Cardiac muscle cell (in vitro differentiated cells and primary cell): ENCODE measurements around the gene S100A4. TPM values are rescaled to one million over a fixed set of nuclear protein-coding genes. Genes with fewer than 3 reads are reported as not detected.
"Not testable (repeated sequence)": the region's sequence is repeated elsewhere in the genome, so short reads cannot be mapped to it uniquely, and the experiment has no call there.

Source experiments
- DNase-seq, 2 donors: peaks; one replicate each; pipeline versions ENCODE4 v3.0.0 to v3.0.0-alpha.2; 2010 to 2017; ENCODE audit warnings: low read depth in 1 of 2, low spot score in 1 of 2
- H3K27ac ChIP-seq: fragments of 200-600 bp; sonication (generic); 2 replicates; pipeline ENCODE4 v1.5.1; 2016
- H3K27me3 ChIP-seq: fragments of 200-600 bp; sonication (generic); 2 replicates; pipeline ENCODE4 v1.6.0; 2016; ENCODE audit warnings: control low read depth
- H3K36me3 ChIP-seq: fragments of 200-600 bp; sonication (generic); 2 replicates; pipeline ENCODE4 v1.5.1; 2016; ENCODE audit warnings: control low read depth
- H3K4me1 ChIP-seq: fragments of 200-600 bp; sonication (generic); 2 replicates; pipeline ENCODE4 v1.8.1; 2017; ENCODE audit warnings: low read depth, mild to moderate bottlenecking, mixed run types
- H3K4me3 ChIP-seq: fragments of 200-600 bp; sonication (generic); 2 replicates; pipeline ENCODE4 v1.5.1; 2016; ENCODE audit warnings: mild to moderate bottlenecking
- H3K9me3 ChIP-seq: fragments of 200-600 bp; sonication (generic); 2 replicates; pipeline ENCODE4 v1.5.1; 2017; ENCODE audit warnings: low read depth, mild to moderate bottlenecking, control low read depth
- CTCF ChIP-seq: IDR thresholded peaks from 2 replicates; pipeline ENCODE4 v1.5.1; 2012; ENCODE audit warnings: low read depth, mild to moderate bottlenecking, low read length
- polyA plus RNA-seq: library from polyadenylated mRNA; unstranded; fragments of >200 nt; fragmentation: Nextera tagmentation; extraction: Ambion mirVana; gene quantifications from 2 replicates; pipeline ENCODE4 v1.2.1, GENCODE V29; 2016
- total RNA-seq: library from RNA; depleted of rRNA; stranded (reverse); fragments of >200 nt; gene quantifications from 2 replicates; pipeline ENCODE4 v1.2.3, GENCODE V29; 2016

The S100A4 gene
- total and polyA plus RNA-seq, 2 experiments from 2014 or later = 89.4 to 133 TPM

GRCh38 chr1:153585006-153585405 lies 39.4 kb upstream of the S100A4 start:
- Histone ChIP-seq H3K36me3 (no peaks in the 10 kb centered on the region), H3K9me3 (no peaks in the 10 kb centered on the region), H3K4me3 (no peak overlapping the region), H3K4me1 (peaks cover 8% of the 10 kb centered on the region), H3K27me3 (no peaks in the 10 kb centered on the region), H3K27ac (no peak overlapping the region)
- peak in 1 of 2 donors; percentile 35 for DNase-seq
- TF ChIP-seq CTCF = no peak

- H3K27ac ChIP-seq = no peak overlapping the region
- no peaks in the 10 kb centered on the region for H3K27me3 ChIP-seq
- no peak overlapping the region for H3K4me3 ChIP-seq
- no peaks in the 10 kb centered on the region for H3K36me3 ChIP-seq
- no peak for TF ChIP-seq CTCF
- no peak for DNase-seq
- H3K9me3 ChIP-seq = no peaks in the 10 kb centered on the region
- H3K4me1 ChIP-seq = peaks cover 8% of the 10 kb centered on the region
Observed at GRCh38 chr1:153583976-153584375, 38.4 kb upstream of the S100A4 start.

- not testable (repeated sequence) for H3K27me3 ChIP-seq, H3K36me3 ChIP-seq, H3K4me3 ChIP-seq, DNase-seq, H3K9me3 ChIP-seq, H3K27ac ChIP-seq, H3K4me1 ChIP-seq
Observed at GRCh38 chr1:153583514-153583913, 37.9 kb upstream of the S100A4 start.

GRCh38 chr1:153582836-153583235 lies 37.2 kb upstream of the S100A4 start:
- not testable (repeated sequence) for H3K27me3 ChIP-seq, H3K9me3 ChIP-seq, H3K36me3 ChIP-seq, DNase-seq, H3K27ac ChIP-seq, H3K4me3 ChIP-seq, H3K4me1 ChIP-seq

GRCh38 chr1:153578936-153579335 lies 33.3 kb upstream of the S100A4 start:
- Histone ChIP-seq H3K36me3 (no peaks in the 10 kb centered on the region), H3K27me3 (no peaks in the 10 kb centered on the region), H3K27ac (no peak overlapping the region), H3K4me1 (peaks cover 5% of the 10 kb centered on the region), H3K4me3 (no peak overlapping the region), H3K9me3 (no peaks in the 10 kb centered on the region)
- no peak for DNase-seq
- TF ChIP-seq CTCF = no peak

- H3K36me3 ChIP-seq = no peaks in the 10 kb centered on the region
- DNase-seq = no peak
- no peak for TF ChIP-seq CTCF
- H3K4me1 ChIP-seq = peaks cover 2% of the 10 kb centered on the region
- no peak overlapping the region for H3K4me3 ChIP-seq
- no peaks in the 10 kb centered on the region for H3K27me3 ChIP-seq
- no peak overlapping the region for H3K27ac ChIP-seq
- H3K9me3 ChIP-seq = no peaks in the 10 kb centered on the region
Observed at GRCh38 chr1:153578490-153578889, 32.9 kb upstream of the S100A4 start.

GRCh38 chr1:153577624-153578051 lies 32.0 kb upstream of the S100A4 start:
- Histone ChIP-seq H3K27me3 (no peaks in the 10 kb centered on the region), H3K4me1 (peaks cover 10% of the 10 kb centered on the region), H3K4me3 (no peak overlapping the region)

More at GRCh38 chr1:153577624-153578051, 32.0 kb upstream of the S100A4 start:
- no peak for TF ChIP-seq CTCF
- no peak for DNase-seq
- no peaks in the 10 kb centered on the region for H3K36me3 ChIP-seq
- no peak overlapping the region for H3K27ac ChIP-seq
- no peaks in the 10 kb centered on the region for H3K9me3 ChIP-seq
